H9 (cell line): Measurements from ENCODE around the gene SMAD3. TPM values are rescaled to one million over a fixed set of nuclear protein-coding genes. Genes with fewer than 3 reads are reported as not detected.

Experiments
- DNase-seq: peaks from one replicate; pipeline ENCODE4 v3.0.0-alpha.2; 2017
- H2AFZ ChIP-seq: one replicate; pipeline ENCODE4 v1.6.1; 2013; ENCODE audit warnings: mild to moderate bottlenecking, low read length, control low read depth, moderate library complexity
- H2AK5ac ChIP-seq: 2 replicates; pipeline ENCODE4 v1.6.1; 2013; ENCODE audit warnings: low read length, control low read depth, mixed read lengths; ENCODE audit not compliant: insufficient read length
- H2BK120ac ChIP-seq: one replicate; pipeline ENCODE4 v1.6.1; 2013; ENCODE audit warnings: low read depth, mild to moderate bottlenecking, low read length, control low read depth, inconsistent platforms; ENCODE audit not compliant: poor library complexity, severe bottlenecking
- H2BK12ac ChIP-seq: 2 replicates; pipeline ENCODE4 v1.6.1; 2013; ENCODE audit warnings: low read length, control low read depth, mixed read lengths, low read depth; ENCODE audit not compliant: insufficient read length
- H2BK15ac ChIP-seq: 2 replicates; pipeline ENCODE4 v1.6.1; 2013; ENCODE audit warnings: low read depth, low read length, control low read depth
- H2BK20ac ChIP-seq: one replicate; pipeline ENCODE4 v1.6.1; 2013; ENCODE audit warnings: low read depth, mild to moderate bottlenecking, low read length, control low read depth, inconsistent platforms; ENCODE audit not compliant: poor library complexity, severe bottlenecking
- H2BK5ac ChIP-seq: 2 replicates; pipeline ENCODE4 v1.6.1; 2013; ENCODE audit warnings: low read length, control low read depth, mixed read lengths; ENCODE audit not compliant: insufficient read length
- H3K14ac ChIP-seq: 2 replicates; pipeline ENCODE4 v1.6.1; 2013; ENCODE audit warnings: low read length, control low read depth; ENCODE audit not compliant: insufficient read depth
- H3K18ac ChIP-seq: 2 replicates; pipeline ENCODE4 v1.6.1; 2013; ENCODE audit warnings: low read depth, mild to moderate bottlenecking, mixed read lengths, low read length, control low read depth; ENCODE audit not compliant: insufficient read length
- H3K23ac ChIP-seq: 2 replicates; pipeline ENCODE4 v1.6.1; 2013; ENCODE audit warnings: low read length, control low read depth, mixed read lengths, low read depth; ENCODE audit not compliant: insufficient read length
- H3K23me2 ChIP-seq: 2 replicates; pipeline ENCODE4 v1.6.1; 2013; ENCODE audit warnings: low read depth, mild to moderate bottlenecking, mixed read lengths, low read length, control low read depth; ENCODE audit not compliant: insufficient read length, poor library complexity, severe bottlenecking
- H3K27ac ChIP-seq: 2 replicates; pipeline ENCODE4 v1.5.1; 2013; ENCODE audit warnings: low read length, control low read depth, mixed read lengths, low read depth; ENCODE audit not compliant: insufficient read length
- H3K27me3 ChIP-seq: 2 replicates; pipeline ENCODE4 v1.6.1; 2013; ENCODE audit warnings: low read length, control low read depth, inconsistent platforms; ENCODE audit not compliant: insufficient read depth
- H3K4ac ChIP-seq: 2 replicates; pipeline ENCODE4 v1.6.1; 2013; ENCODE audit warnings: low read depth, mild to moderate bottlenecking, control low read depth, inconsistent platforms, low read length, moderate library complexity
- H3K4me1 ChIP-seq: 2 replicates; pipeline ENCODE4 v1.6.1; 2013; ENCODE audit warnings: low read length, control low read depth, inconsistent platforms; ENCODE audit not compliant: insufficient read depth
- H3K4me2 ChIP-seq: 2 replicates; pipeline ENCODE4 v1.6.1; 2013; ENCODE audit warnings: low read length, control low read depth, mixed read lengths; ENCODE audit not compliant: insufficient read length, insufficient read depth
- H3K56ac ChIP-seq: 2 replicates; pipeline ENCODE4 v1.6.1; 2013; ENCODE audit warnings: low read depth, mild to moderate bottlenecking, mixed read lengths, low read length, control low read depth; ENCODE audit not compliant: insufficient read length
- H3K79me1 ChIP-seq: 2 replicates; pipeline ENCODE4 v1.6.1; 2013; ENCODE audit warnings: low read depth, mild to moderate bottlenecking, moderate library complexity, low read length, control low read depth, inconsistent platforms; ENCODE audit not compliant: insufficient read depth, poor library complexity, severe bottlenecking
- H3K79me2 ChIP-seq: 2 replicates; pipeline ENCODE4 v1.6.1; 2013; ENCODE audit warnings: low read length, control low read depth, inconsistent platforms; ENCODE audit not compliant: insufficient read depth
- H3K9ac ChIP-seq: 2 replicates; pipeline ENCODE4 v1.6.1; 2013; ENCODE audit warnings: low read length, control low read depth, mixed read lengths; ENCODE audit not compliant: insufficient read length; ENCODE audit errors: extremely low read depth
- H3K9me3 ChIP-seq: one replicate; pipeline ENCODE4 v1.6.1; 2013; ENCODE audit warnings: low read depth, low read length, inconsistent platforms; ENCODE audit not compliant: control insufficient read depth
- H3T11ph ChIP-seq: one replicate; pipeline ENCODE4 v1.6.1; 2013; ENCODE audit warnings: mild to moderate bottlenecking, low read length, control low read depth, inconsistent platforms
- H4K20me1 ChIP-seq: one replicate; pipeline ENCODE4 v1.6.1; 2013; ENCODE audit not compliant: control insufficient read depth, insufficient read length, insufficient read depth
- H4K5ac ChIP-seq: 2 replicates; pipeline ENCODE4 v1.6.1; 2013; ENCODE audit warnings: low read depth, mild to moderate bottlenecking, mixed read lengths, low read length, control low read depth; ENCODE audit not compliant: insufficient read length
- H4K8ac ChIP-seq: replicated peaks from 2 replicates; pipeline ENCODE4 v1.6.1; 2013; ENCODE audit warnings: low read length, control low read depth, mixed read lengths, low read depth; ENCODE audit not compliant: insufficient read length
- H4K91ac ChIP-seq: 2 replicates; pipeline ENCODE4 v1.6.1; 2013; ENCODE audit warnings: low read depth, mild to moderate bottlenecking, moderate library complexity, mixed read lengths, low read length, control low read depth; ENCODE audit not compliant: insufficient read length
- H3K27ac Mint-ChIP-seq, 3 experiments: 2 replicates in 2 of 3; 3 replicates in 1 of 3; pipeline ENCODE4 v1.8.0; 2020 to 2021; ENCODE audit warnings: mixed read lengths in 3 of 3, mild to moderate bottlenecking in 1 of 3, moderate library complexity in 1 of 3
- H3K27me3 Mint-ChIP-seq: 2 replicates; pipeline ENCODE4 v1.8.0; 2021; ENCODE audit warnings: low read depth, mild to moderate bottlenecking, moderate library complexity, mixed read lengths
- H3K36me3 Mint-ChIP-seq, 3 experiments: 2 replicates in 2 of 3; 3 replicates in 1 of 3; pipeline ENCODE4 v1.8.0; 2020 to 2021; ENCODE audit warnings: low read depth in 3 of 3, mixed read lengths in 3 of 3; ENCODE audit not compliant: insufficient read depth in 1 of 3
- H3K4me1 Mint-ChIP-seq, 2 experiments: 2 replicates each; pipeline ENCODE4 v1.8.0; 2020; ENCODE audit warnings: mixed read lengths in 2 of 2
- H3K4me3 Mint-ChIP-seq, 2 experiments: 2 replicates in 1 of 2; 3 replicates in 1 of 2; pipeline ENCODE4 v1.8.0; 2020 to 2021; ENCODE audit warnings: mild to moderate bottlenecking in 2 of 2, mixed read lengths in 2 of 2, moderate library complexity in 1 of 2
- H3K9me3 Mint-ChIP-seq, 2 experiments: 2 replicates in 1 of 2; 3 replicates in 1 of 2; pipeline ENCODE4 v1.8.0; 2020; ENCODE audit warnings: mild to moderate bottlenecking in 2 of 2, mixed read lengths in 2 of 2, moderate library complexity in 1 of 2
- WGBS: extraction: QIAGEN DNeasy Blood & Tissue Kit; methylation state at CpG from one replicate; pipeline ENCODE4 v1.1.7; 2013; ENCODE audit warnings: missing lambda C conversion rate, low lambda C conversion rate, mixed read lengths; ENCODE audit not compliant: insufficient read length; ENCODE audit errors: extremely low coverage; 5-methylcytosine and 5-hydroxymethylcytosine counted together
- total RNA-seq: library from RNA; stranded (reverse); gene quantifications from 2 replicates; pipeline ENCODE4 v1.2.1, GENCODE V29; 2021
- TF ChIP-seq, protein P1 (sequence below): fragments of 200-600 bp; sonication (generic); conservative IDR thresholded peaks from 3 replicates; pipeline ENCODE4 v1.8.0; 2021; ENCODE audit warnings: antibody characterized with exemption, mild to moderate bottlenecking

The SMAD3 gene
- total RNA-seq, 1 experiment from 2014 or later: 26.7 TPM

- H2BK120ac ChIP-seq: no peak overlapping the region
- no peaks in the 10 kb centered on the region for H3K79me1 ChIP-seq
- H3K9ac ChIP-seq: no peak overlapping the region
- no peak overlapping the region for H4K8ac ChIP-seq
- no peak overlapping the region for H2BK20ac ChIP-seq
- no peaks in the 10 kb centered on the region for H3K9me3 ChIP-seq
- H3K27me3 ChIP-seq: no peaks in the 10 kb centered on the region
- H3K27ac ChIP-seq: no peak overlapping the region
- peaks cover 12% of the 10 kb centered on the region; the same call in 1 of the 2 replicates for H3K4me1 ChIP-seq
- Mint-ChIP-seq H3K36me3 (no peaks in the 10 kb centered on the region; a peak in 1 of 7 replicates), H3K4me1 (peaks cover 22 to 36% of the 10 kb centered on the region in 2 experiments), H3K27ac (peak overlapping the region in 1 of 3 experiments; percentile 6; a peak in 2 of 7 replicates), H3K27me3 (peaks cover 2% of the 10 kb centered on the region; the same call in 1 of the 2 replicates), H3K4me3 (no peak overlapping the region), H3K9me3 (no peaks in the 10 kb centered on the region; a peak in 1 of 5 replicates)
- H3T11ph ChIP-seq: no peak overlapping the region
- H2AFZ ChIP-seq: no peak overlapping the region
- no peak overlapping the region for H3K56ac ChIP-seq
- no peak overlapping the region for H3K23ac ChIP-seq
- no peaks in the 10 kb centered on the region for H3K23me2 ChIP-seq
- H2BK12ac ChIP-seq: no peak overlapping the region
- H4K91ac ChIP-seq: no peak overlapping the region
- no peak overlapping the region for H2AK5ac ChIP-seq
- H3K4ac ChIP-seq: no peak overlapping the region
- no peak overlapping the region for H2BK15ac ChIP-seq
- WGBS: no CpG with 5 or more reads among the region's 1 CpG
- H3K79me2 ChIP-seq: no peaks in the 10 kb centered on the region
- TF ChIP-seq, protein P1, sequence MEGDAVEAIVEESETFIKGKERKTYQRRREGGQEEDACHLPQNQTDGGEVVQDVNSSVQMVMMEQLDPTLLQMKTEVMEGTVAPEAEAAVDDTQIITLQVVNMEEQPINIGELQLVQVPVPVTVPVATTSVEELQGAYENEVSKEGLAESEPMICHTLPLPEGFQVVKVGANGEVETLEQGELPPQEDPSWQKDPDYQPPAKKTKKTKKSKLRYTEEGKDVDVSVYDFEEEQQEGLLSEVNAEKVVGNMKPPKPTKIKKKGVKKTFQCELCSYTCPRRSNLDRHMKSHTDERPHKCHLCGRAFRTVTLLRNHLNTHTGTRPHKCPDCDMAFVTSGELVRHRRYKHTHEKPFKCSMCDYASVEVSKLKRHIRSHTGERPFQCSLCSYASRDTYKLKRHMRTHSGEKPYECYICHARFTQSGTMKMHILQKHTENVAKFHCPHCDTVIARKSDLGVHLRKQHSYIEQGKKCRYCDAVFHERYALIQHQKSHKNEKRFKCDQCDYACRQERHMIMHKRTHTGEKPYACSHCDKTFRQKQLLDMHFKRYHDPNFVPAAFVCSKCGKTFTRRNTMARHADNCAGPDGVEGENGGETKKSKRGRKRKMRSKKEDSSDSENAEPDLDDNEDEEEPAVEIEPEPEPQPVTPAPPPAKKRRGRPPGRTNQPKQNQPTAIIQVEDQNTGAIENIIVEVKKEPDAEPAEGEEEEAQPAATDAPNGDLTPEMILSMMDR: no peak
- H2BK5ac ChIP-seq: no peak overlapping the region
- DNase-seq: no peak
- H3K14ac ChIP-seq: peak overlapping the region; percentile 28; the same call in 1 of the 2 replicates
- no peak overlapping the region for H3K18ac ChIP-seq
- no peaks in the 10 kb centered on the region for H4K20me1 ChIP-seq
- no peak overlapping the region for H3K4me2 ChIP-seq
- no peak overlapping the region for H4K5ac ChIP-seq
These were observed 47.4 kb upstream of the SMAD3 start for GRCh38 chr15:67018026-67018425.
